Stimulated activated CD8-positive, alpha-beta memory T cell treated with anti-CD3 and anti-CD28 coated beads, Interleukin-15, amount 100 ng/mL, for 48 hours (primary cell): ENCODE results near the gene RNF220.

Experiments used
- DNase-seq, 2 donors: peaks; one replicate each; pipeline ENCODE4 v3.0.0-alpha.2; 2020; ENCODE audit warnings: low read depth in 2 of 2

The RNF220 gene

GRCh38 chr1:44405031-44405797 is at the start of gene RNF220:
TSS of gene RNF220 (plus strand) at chr1:44405255.
- no peak for DNase-seq

GRCh38 chr1:44355582-44356305 is 49.3 kb upstream of the RNF220 start:
- DNase-seq, result no peak

GRCh38 chr1:44357710-44358109 is 47.3 kb upstream of the RNF220 start:
- DNase-seq, result no peak

GRCh38 chr1:44359234-44359935 is 45.7 kb upstream of the RNF220 start:
- no peak for DNase-seq

- no peak for DNase-seq
Measured at GRCh38 chr1:44361478-44361877, 43.6 kb upstream of the RNF220 start.

GRCh38 chr1:44366371-44366975 is 38.6 kb upstream of the RNF220 start:
- DNase-seq, result no peak

- no peak for DNase-seq
Measured at GRCh38 chr1:44367944-44368343, 37.1 kb upstream of the RNF220 start.

GRCh38 chr1:44368471-44369151 is 36.4 kb upstream of the RNF220 start:
- no peak for DNase-seq

- DNase-seq, result no peak
Measured at GRCh38 chr1:44371206-44371605, 33.8 kb upstream of the RNF220 start.

- DNase-seq, result no peak
Measured at GRCh38 chr1:44375547-44375946, 29.5 kb upstream of the RNF220 start.

- DNase-seq, result peak; percentile 15 to 19
Measured at GRCh38 chr1:44377925-44378784, 26.9 kb upstream of the RNF220 start.

- DNase-seq, result no peak
Measured at GRCh38 chr1:44380666-44381177, 24.3 kb upstream of the RNF220 start.

- no peak for DNase-seq
Measured at GRCh38 chr1:44388551-44388950, 16.5 kb upstream of the RNF220 start.

GRCh38 chr1:44389437-44389836 is 15.6 kb upstream of the RNF220 start:
- no peak for DNase-seq

GRCh38 chr1:44390277-44390676 is 14.8 kb upstream of the RNF220 start:
- no peak for DNase-seq

GRCh38 chr1:44401256-44402228 is 3.5 kb upstream of the RNF220 start:
- no peak for DNase-seq

- DNase-seq, result no peak
Measured at GRCh38 chr1:44405798-44406736, 1.0 kb downstream of the RNF220 start.
